Transverse colon (tissue), 3 donors: ENCODE results near the gene ADIPOQ.
"Not testable (repeated sequence)": the region's sequence is repeated elsewhere in the genome, so short reads cannot be mapped to it uniquely, and the experiment has no call there.

Experiments used
- POLR2A ChIP-seq: fragments of 450-650 bp; IDR thresholded peaks from one replicate; pipeline ENCODE4 v1.6.1; 2016; ENCODE audit warnings: antibody characterized with exemption, mild to moderate bottlenecking, moderate library complexity
- TF ChIP-seq, protein P1 (sequence below), 5 experiments: fragments of 200-600 bp in 3 of 5; fragments of 450-650 bp in 2 of 5; sonication (generic) in 3 of 5; IDR thresholded peaks; 1 replicate in 2 of 5; 2 replicates in 3 of 5; pipeline ENCODE4 v1.5.1; 2016 to 2017; ENCODE audit warnings: antibody characterized with exemption in 5 of 5, inconsistent platforms in 3 of 5, mild to moderate bottlenecking in 2 of 5, moderate library complexity in 1 of 5

GRCh38 chr3:186865215-186865853 is 22.8 kb downstream of the ADIPOQ start:
- not testable (repeated sequence) for TF ChIP-seq POLR2A
- TF ChIP-seq, protein P1, sequence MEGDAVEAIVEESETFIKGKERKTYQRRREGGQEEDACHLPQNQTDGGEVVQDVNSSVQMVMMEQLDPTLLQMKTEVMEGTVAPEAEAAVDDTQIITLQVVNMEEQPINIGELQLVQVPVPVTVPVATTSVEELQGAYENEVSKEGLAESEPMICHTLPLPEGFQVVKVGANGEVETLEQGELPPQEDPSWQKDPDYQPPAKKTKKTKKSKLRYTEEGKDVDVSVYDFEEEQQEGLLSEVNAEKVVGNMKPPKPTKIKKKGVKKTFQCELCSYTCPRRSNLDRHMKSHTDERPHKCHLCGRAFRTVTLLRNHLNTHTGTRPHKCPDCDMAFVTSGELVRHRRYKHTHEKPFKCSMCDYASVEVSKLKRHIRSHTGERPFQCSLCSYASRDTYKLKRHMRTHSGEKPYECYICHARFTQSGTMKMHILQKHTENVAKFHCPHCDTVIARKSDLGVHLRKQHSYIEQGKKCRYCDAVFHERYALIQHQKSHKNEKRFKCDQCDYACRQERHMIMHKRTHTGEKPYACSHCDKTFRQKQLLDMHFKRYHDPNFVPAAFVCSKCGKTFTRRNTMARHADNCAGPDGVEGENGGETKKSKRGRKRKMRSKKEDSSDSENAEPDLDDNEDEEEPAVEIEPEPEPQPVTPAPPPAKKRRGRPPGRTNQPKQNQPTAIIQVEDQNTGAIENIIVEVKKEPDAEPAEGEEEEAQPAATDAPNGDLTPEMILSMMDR (IDR thresholded peaks at IDR 0.05), result not testable (repeated sequence)
